Frontal cortex (tissue), 4 donors: ENCODE data around the gene ASL. TPM values are rescaled to one million over a fixed set of nuclear protein-coding genes. Genes with fewer than 3 reads are reported as not detected.
"Not testable (repeated sequence)": the region's sequence is repeated elsewhere in the genome, so short reads cannot be mapped to it uniquely, and the experiment has no call there.

Source experiments
- DNase-seq, 2 donors: peaks; one replicate each; pipeline ENCODE4 v3.0.0; 2012; ENCODE audit warnings: low spot score in 2 of 2
- FAIRE-seq: peaks from 2 replicates; lab custom pipeline; 2012; peaks lifted over from hg19 to GRCh38; lab: Jason Lieb, UNC
- total RNA-seq: library from RNA; depleted of rRNA; stranded (reverse); fragments of >200 nt; gene quantifications from one replicate; pipeline ENCODE4 v1.2.3, GENCODE V29; 2014
- donor health status: control.
- donor health status: control.
- donor health status: control.

ASL gene
- total RNA-seq, 1 donor from 2014 or later = 6.9 TPM

- no peak for DNase-seq
- no peak for FAIRE-seq
Observed at GRCh38 chr7:66070222-66070621, 5.4 kb upstream of the ASL start.

- not testable (repeated sequence) for FAIRE-seq
Observed at GRCh38 chr7:66072208-66072607, 3.4 kb upstream of the ASL start.

GRCh38 chr7:66076462-66077329 lies 1.1 kb downstream of the ASL start:
- FAIRE-seq = no peak
- no peak for DNase-seq

More at GRCh38 chr7:66072208-66072607, 3.4 kb upstream of the ASL start:
- not testable (repeated sequence) for DNase-seq

- no peak for DNase-seq
- no peak for FAIRE-seq
Observed at GRCh38 chr7:66078067-66078466, 2.4 kb downstream of the ASL start.

- no peak for DNase-seq
- FAIRE-seq = no peak
Observed at GRCh38 chr7:66082083-66082482, 6.5 kb downstream of the ASL start.

- FAIRE-seq = no peak
- no peak for DNase-seq
Observed at GRCh38 chr7:66082886-66083415, 7.3 kb downstream of the ASL start.

GRCh38 chr7:66083677-66084076 lies 8.1 kb downstream of the ASL start:
- FAIRE-seq (no peak), DNase-seq (no peak)

GRCh38 chr7:66088861-66089838 lies 13.5 kb downstream of the ASL start:
- DNase-seq (no peak), FAIRE-seq (no peak)

GRCh38 chr7:66092654-66093053 lies 17.0 kb downstream of the ASL start:
- FAIRE-seq (no peak), DNase-seq (no peak)

- FAIRE-seq (no peak), DNase-seq (no peak)
Observed at GRCh38 chr7:66095010-66095409, 19.4 kb downstream of the ASL start.

GRCh38 chr7:66099232-66099550 lies 23.6 kb downstream of the ASL start:
- no peak for DNase-seq
- FAIRE-seq = no peak

- FAIRE-seq = no peak
- DNase-seq = no peak
Observed at GRCh38 chr7:66099551-66100407, 24.2 kb downstream of the ASL start.

GRCh38 chr7:66100408-66101050 lies 24.9 kb downstream of the ASL start:
- FAIRE-seq (no peak), DNase-seq (no peak)

- FAIRE-seq, DNase-seq: not testable (repeated sequence)
Observed at GRCh38 chr7:66102168-66102567, 26.5 kb downstream of the ASL start.

- FAIRE-seq, DNase-seq: not testable (repeated sequence)
Observed at GRCh38 chr7:66103994-66104393, 28.4 kb downstream of the ASL start.

GRCh38 chr7:66105263-66105748 lies 29.7 kb downstream of the ASL start:
- no peak for FAIRE-seq

GRCh38 chr7:66108410-66108809 lies 32.8 kb downstream of the ASL start:
- not testable (repeated sequence) for FAIRE-seq, DNase-seq

More at GRCh38 chr7:66105263-66105748, 29.7 kb downstream of the ASL start:
- DNase-seq = no peak

GRCh38 chr7:66110856-66111255 lies 35.2 kb downstream of the ASL start:
- DNase-seq = no peak
- no peak for FAIRE-seq
